VCaP (cell line): ENCODE data around the gene PSMB7.
"Not testable (repeated sequence)": the region's sequence is repeated elsewhere in the genome, so short reads cannot be mapped to it uniquely, and the experiment has no call there.

Experiments used
- H3K27ac ChIP-seq: fragments of 450-650 bp; 2 replicates; pipeline ENCODE4 v1.5.1; 2017
- CTCF ChIP-seq: fragments of 450-650 bp; conservative IDR thresholded peaks from 2 replicates; pipeline ENCODE4 v1.5.1; 2017; ENCODE audit warnings: mild to moderate bottlenecking, moderate library complexity

Gene PSMB7

GRCh38 chr9:124436320-124436719, 21.1 kb upstream of the PSMB7 start:
- no peak for TF ChIP-seq CTCF
- H3K27ac ChIP-seq: no peak overlapping the region

GRCh38 chr9:124429530-124429867, 14.3 kb upstream of the PSMB7 start:
- no peak overlapping the region for H3K27ac ChIP-seq
- no peak for TF ChIP-seq CTCF

GRCh38 chr9:124428751-124429529, 13.7 kb upstream of the PSMB7 start:
- H3K27ac ChIP-seq: no peak overlapping the region
- no peak for TF ChIP-seq CTCF

- TF ChIP-seq CTCF: no peak
- H3K27ac ChIP-seq: no peak overlapping the region
Observed at GRCh38 chr9:124427281-124427680, 12.0 kb upstream of the PSMB7 start.

- TF ChIP-seq CTCF: no peak
Observed at GRCh38 chr9:124426361-124426760, 11.1 kb upstream of the PSMB7 start.

GRCh38 chr9:124425733-124426132, 10.5 kb upstream of the PSMB7 start:
- not testable (repeated sequence) for H3K27ac ChIP-seq

More at GRCh38 chr9:124426361-124426760, 11.1 kb upstream of the PSMB7 start:
- no peak overlapping the region for H3K27ac ChIP-seq

- TF ChIP-seq CTCF: no peak
Observed at GRCh38 chr9:124423591-124423990, 8.3 kb upstream of the PSMB7 start.

GRCh38 chr9:124423155-124423554, 7.9 kb upstream of the PSMB7 start:
- H3K27ac ChIP-seq: no peak overlapping the region
- no peak for TF ChIP-seq CTCF

More at GRCh38 chr9:124423591-124423990, 8.3 kb upstream of the PSMB7 start:
- H3K27ac ChIP-seq: no peak overlapping the region
